ENCODE measurements around the gene MSH2.

The MSH2 gene

DNA sequence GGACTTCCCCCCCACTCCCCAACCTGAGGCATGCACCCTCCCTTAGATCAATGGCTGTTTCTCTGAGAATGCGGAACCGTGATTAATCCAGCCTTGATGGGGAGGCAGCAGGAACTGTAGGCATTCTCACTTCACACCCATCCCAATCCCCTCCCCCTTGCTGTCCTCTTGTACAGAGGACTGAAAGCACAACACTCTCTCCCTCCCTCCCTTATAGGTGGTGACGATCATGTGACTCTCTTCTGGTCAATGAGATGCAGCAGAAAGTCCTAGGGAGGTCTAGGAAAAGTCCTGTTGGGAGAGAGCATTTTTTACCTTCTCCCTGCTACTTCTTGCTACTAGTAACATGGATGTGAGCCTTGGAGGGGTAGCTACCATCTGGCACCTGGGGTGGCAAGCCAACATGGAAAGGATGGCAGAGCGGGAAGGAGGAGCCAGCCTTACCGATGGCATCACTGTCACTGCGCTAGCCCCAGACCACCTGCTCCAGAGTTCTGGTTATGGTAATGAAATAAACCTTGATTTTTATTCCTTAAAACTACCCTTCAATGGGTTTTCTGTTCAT is 106.9 kb downstream of the MSH2 start:
- TF ChIP-seq, protein P1, sequence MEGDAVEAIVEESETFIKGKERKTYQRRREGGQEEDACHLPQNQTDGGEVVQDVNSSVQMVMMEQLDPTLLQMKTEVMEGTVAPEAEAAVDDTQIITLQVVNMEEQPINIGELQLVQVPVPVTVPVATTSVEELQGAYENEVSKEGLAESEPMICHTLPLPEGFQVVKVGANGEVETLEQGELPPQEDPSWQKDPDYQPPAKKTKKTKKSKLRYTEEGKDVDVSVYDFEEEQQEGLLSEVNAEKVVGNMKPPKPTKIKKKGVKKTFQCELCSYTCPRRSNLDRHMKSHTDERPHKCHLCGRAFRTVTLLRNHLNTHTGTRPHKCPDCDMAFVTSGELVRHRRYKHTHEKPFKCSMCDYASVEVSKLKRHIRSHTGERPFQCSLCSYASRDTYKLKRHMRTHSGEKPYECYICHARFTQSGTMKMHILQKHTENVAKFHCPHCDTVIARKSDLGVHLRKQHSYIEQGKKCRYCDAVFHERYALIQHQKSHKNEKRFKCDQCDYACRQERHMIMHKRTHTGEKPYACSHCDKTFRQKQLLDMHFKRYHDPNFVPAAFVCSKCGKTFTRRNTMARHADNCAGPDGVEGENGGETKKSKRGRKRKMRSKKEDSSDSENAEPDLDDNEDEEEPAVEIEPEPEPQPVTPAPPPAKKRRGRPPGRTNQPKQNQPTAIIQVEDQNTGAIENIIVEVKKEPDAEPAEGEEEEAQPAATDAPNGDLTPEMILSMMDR (IDR thresholded peaks at IDR 0.05; ENCODE audit: low read depth, low read length): no peak
- DNase-seq: no peak
- H3K27ac ChIP-seq: peak overlapping the region; percentile 42

DNA sequence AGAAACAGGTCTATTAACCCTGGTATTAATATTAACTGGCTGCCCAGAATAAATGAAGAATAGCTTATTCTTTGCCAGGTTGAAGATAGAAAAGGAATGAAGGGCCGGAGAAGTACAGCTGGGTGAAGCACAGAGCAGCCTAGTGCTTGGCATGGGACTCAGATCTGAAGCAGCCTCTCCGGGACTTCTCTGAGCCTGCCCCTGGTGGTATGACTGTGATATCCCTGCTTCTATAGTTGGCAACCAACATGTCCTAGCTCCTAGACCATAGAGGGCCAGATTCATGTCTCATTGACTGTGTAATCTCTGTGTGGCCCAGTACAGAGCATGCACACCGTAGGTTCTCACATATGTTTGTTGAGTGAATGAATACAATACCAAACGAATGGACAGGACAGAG is 107.8 kb downstream of the MSH2 start:
- Histone ChIP-seq H3K9me3 (ENCODE audit: severe bottlenecking) (peaks cover 13% of the 10 kb centered on the region), H3K4me3 (ENCODE audit: low read depth, low read length) (no peak overlapping the region), H3K27me3 (ENCODE audit: insufficient read depth, low read depth, severe bottlenecking) (no peaks in the 10 kb centered on the region), H3K27ac (no peak overlapping the region), H3K36me3 (peaks cover 20% of the 10 kb centered on the region)
- no peak for DNase-seq
- TF ChIP-seq, protein P1 (IDR thresholded peaks at IDR 0.05; ENCODE audit: low read depth, low read length): peak; percentile 52

More for the DNA sequence above, 106.9 kb downstream of the MSH2 start:
- H3K27me3 ChIP-seq (ENCODE audit: insufficient read depth, low read depth, severe bottlenecking): no peaks in the 10 kb centered on the region
- no peak overlapping the region for H3K4me3 ChIP-seq (ENCODE audit: low read depth, low read length)
- H3K9me3 ChIP-seq (ENCODE audit: severe bottlenecking): peaks cover 21% of the 10 kb centered on the region
- H3K36me3 ChIP-seq: peaks cover 16% of the 10 kb centered on the region

DNA sequence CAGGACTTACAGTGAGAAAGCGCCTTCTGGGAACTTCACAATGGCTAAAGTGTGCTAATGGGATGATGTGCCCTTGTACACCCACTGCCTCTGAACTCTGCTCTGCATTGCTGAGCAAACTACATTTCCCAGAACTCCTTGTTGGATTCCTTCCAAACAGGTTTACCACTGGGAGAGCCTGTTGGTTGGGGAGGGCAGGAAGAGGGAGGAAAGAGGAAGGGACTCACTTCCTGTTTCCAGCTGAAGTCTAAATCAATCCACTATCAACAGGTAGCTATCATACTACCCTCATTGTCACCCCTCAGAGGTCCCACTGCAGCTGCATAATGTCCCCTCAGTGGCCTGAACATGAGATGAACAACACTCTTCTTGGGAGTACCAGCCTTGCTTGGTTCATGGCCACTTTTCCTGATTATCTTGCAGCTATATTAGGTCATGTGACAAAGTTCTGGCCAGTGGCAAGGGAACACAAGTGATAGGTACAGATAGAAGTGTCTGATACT is 109.7 kb downstream of the MSH2 start:
- Histone ChIP-seq H3K9me3 (ENCODE audit: severe bottlenecking) (peaks cover 7% of the 10 kb centered on the region), H3K36me3 (peaks cover 32% of the 10 kb centered on the region), H3K4me3 (ENCODE audit: low read depth, low read length) (no peak overlapping the region), H3K27ac (no peak overlapping the region), H3K27me3 (ENCODE audit: insufficient read depth, low read depth, severe bottlenecking) (no peaks in the 10 kb centered on the region)
- no peak for DNase-seq
- TF ChIP-seq, protein P1 (IDR thresholded peaks at IDR 0.05; ENCODE audit: low read depth, low read length): no peak

DNA sequence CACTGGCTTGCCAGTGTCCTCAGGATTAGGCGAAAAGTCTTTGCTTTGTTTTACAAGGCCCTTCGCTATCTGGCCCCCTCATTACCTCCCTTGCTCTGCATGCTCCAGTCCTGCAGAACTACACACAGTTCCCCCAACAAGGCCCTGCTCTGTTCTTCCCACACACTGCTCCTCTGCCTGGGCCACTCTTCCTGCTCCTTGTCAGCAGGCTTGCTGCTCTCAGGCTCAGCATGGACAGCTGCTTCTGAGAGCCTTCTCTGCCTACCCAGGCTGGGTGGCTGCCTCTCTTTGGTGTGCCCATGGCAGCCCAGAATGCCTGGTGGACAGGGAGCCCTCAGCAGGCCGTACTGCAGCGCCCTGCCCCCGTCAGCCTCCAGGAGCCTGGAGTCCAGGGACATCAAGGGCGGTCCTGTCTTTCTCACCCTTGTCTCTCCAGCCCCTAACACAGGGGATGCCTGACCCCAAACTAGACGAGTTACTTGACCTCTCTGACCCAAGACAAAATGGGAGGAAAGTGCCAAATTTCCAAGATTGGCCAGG is 111.1 kb downstream of the MSH2 start:
- peaks cover 46% of the 10 kb centered on the region for H3K36me3 ChIP-seq
- no peaks in the 10 kb centered on the region for H3K27me3 ChIP-seq (ENCODE audit: insufficient read depth, low read depth, severe bottlenecking)
- DNase-seq: no peak
- H3K4me3 ChIP-seq (ENCODE audit: low read depth, low read length): no peak overlapping the region
- TF ChIP-seq, protein P1 (IDR thresholded peaks at IDR 0.05; ENCODE audit: low read depth, low read length): no peak
- H3K27ac ChIP-seq: no peak overlapping the region
- H3K9me3 ChIP-seq (ENCODE audit: severe bottlenecking): no peaks in the 10 kb centered on the region

DNA sequence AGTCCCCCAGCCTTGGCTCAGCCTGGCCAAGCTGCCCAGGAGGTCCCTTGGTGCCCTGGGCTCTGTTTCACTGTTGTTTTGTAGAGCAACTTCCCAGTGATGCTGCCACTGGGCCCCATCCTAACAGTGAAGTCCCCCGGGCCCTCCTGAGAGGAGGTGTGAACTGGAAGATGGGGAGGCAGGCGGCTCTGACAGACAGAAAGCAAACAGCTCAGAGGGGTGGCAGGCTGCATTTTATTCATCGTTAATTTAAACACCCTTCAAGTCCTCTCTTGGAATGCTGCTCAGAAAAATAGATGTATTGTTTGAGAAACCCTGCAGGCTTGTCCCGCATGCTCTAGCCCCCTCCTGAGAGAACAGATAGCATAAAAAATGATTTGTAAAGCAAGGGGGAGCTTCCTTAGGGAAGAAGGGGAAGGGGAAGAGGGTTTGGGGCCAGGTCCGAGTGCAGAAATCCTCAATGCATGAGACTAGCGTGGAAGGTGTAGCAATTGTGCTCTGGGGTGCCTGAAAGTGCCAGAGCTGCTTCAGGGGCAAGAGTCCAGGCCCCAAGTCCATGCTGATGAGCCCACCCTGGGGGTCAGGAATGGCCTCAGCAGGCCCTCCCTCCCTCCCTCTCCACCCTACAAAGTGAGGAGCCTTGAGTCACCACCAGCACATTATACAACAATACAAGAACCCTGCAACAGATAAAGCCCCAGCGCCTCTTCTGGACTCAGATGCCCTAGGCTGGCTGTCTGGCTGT is 113.6 kb downstream of the MSH2 start:
- DNase-seq: no peak
- Histone ChIP-seq H3K9me3 (ENCODE audit: severe bottlenecking) (no peaks in the 10 kb centered on the region), H3K27ac (no peak overlapping the region), H3K36me3 (peaks cover 56% of the 10 kb centered on the region), H3K27me3 (ENCODE audit: insufficient read depth, low read depth, severe bottlenecking) (no peaks in the 10 kb centered on the region), H3K4me3 (ENCODE audit: low read depth, low read length) (no peak overlapping the region)
- TF ChIP-seq, protein P1 (IDR thresholded peaks at IDR 0.05; ENCODE audit: low read depth, low read length): no peak

Data from WERI-Rb-1 (cell line).